ENCODE results near the gene DPYD. TPM values are rescaled to one million over a fixed set of nuclear protein-coding genes. Genes with fewer than 3 reads are reported as not detected.
A peak's percentile ranks its signal among the peaks of the same experiment; 100 is the strongest.

Gene DPYD
- total and polyA plus RNA-seq, 4 donors: 3.7 to 25.5 (median 10.6) TPM

DNA sequence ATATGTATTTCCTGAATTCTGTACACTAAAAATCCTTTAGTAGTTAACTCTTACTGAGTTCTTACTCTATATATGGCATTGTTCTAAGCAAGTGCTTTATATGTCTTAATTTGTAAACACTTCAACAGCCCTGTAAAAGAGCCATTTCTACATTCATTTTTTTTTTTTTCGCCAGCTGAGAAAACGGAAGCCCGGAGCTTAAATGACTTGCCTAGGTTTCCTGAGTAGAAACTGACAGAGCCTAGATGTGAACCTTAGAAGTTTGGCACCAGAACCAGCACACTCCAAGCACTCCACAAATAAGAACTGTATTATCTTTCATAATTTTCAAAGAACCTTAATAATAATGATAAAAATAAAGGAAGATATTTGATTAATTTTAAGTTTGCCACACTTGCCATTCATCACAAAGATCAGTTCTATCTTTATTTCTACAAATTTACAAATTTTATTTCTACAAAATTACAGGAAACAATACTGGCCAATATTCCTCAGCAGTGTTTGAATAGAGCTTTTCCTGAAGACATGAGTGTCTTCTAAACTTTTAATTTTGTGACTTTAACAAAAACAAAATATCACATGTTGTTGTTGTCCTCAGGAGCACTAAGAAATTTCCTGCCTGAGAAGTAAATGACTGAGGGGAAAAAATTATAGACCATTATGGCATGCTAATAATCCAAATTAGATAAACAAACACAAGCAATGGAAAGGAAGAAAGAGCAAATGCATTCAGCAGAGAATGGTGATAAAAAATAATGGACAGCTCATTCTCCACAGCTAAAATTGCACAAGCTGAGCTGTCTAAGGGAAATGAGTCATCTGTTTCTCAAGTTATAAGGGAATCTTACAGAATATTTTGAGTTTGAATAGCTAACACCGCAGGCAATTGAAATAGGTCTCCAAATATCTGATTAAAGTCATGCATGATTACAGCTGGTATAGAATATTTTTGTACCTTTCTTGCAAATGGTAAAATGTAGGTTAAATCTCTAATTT lies 71.2 kb downstream of the DPYD start:
- DNase-seq (ENCODE audit: low read depth in 4 of 6, low spot score in 6 of 6): peak in 1 of 6 donors; percentile 79
- no peak overlapping the region for H3K27ac ChIP-seq (ENCODE audit: low read depth, low read length)
- WGBS (ENCODE audit: insufficient coverage): no CpG with 5 or more reads among the region's 4 CpGs
- H3K36me3 ChIP-seq (ENCODE audit: control insufficient read depth, insufficient read depth, low read length): no peaks in the 10 kb centered on the region
- no peak overlapping the region for H3K4me3 ChIP-seq (ENCODE audit: low read depth, low read length)
- H3K4me1 ChIP-seq (ENCODE audit: control insufficient read depth, insufficient read depth, low read length): no peaks in the 10 kb centered on the region
- no peaks in the 10 kb centered on the region for H3K27me3 ChIP-seq (ENCODE audit: control insufficient read depth, insufficient read depth, low read length)
- H3K9me3 ChIP-seq (ENCODE audit: control insufficient read depth, insufficient read depth, low read length): peaks cover 7% of the 10 kb centered on the region

DNA sequence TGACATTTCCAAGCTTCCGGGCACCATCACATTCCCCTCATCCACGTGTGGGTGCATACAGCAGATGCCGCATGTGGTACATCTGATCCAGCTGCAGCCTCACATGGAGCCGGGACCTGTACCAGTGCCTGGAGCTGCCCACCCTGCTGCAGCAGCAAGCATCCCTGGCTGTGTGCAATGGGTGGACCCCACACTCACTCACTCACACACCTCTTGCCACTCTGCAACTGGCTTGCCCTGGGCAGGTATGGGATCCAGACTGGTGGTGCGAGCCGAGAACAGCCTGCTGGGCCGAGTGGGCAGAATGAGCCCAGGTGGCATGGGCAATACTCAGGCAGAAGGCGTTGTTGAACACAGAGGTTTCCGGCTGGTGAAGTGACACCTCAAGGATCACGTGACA lies 75.0 kb downstream of the DPYD start:
- H3K27me3 ChIP-seq (ENCODE audit: control insufficient read depth, insufficient read depth, low read length): no peaks in the 10 kb centered on the region
- H3K27ac ChIP-seq (ENCODE audit: low read depth, low read length): no peak overlapping the region
- no peak for DNase-seq (ENCODE audit: low read depth in 4 of 6, low spot score in 6 of 6)
- no peaks in the 10 kb centered on the region for H3K4me1 ChIP-seq (ENCODE audit: control insufficient read depth, insufficient read depth, low read length)
- H3K9me3 ChIP-seq (ENCODE audit: control insufficient read depth, insufficient read depth, low read length): peaks cover 7% of the 10 kb centered on the region
- 98% methylated on average over 10 of the region's 10 CpGs for WGBS (ENCODE audit: insufficient coverage)
- H3K4me3 ChIP-seq (ENCODE audit: low read depth, low read length): no peak overlapping the region
- H3K36me3 ChIP-seq (ENCODE audit: control insufficient read depth, insufficient read depth, low read length): no peaks in the 10 kb centered on the region

DNA sequence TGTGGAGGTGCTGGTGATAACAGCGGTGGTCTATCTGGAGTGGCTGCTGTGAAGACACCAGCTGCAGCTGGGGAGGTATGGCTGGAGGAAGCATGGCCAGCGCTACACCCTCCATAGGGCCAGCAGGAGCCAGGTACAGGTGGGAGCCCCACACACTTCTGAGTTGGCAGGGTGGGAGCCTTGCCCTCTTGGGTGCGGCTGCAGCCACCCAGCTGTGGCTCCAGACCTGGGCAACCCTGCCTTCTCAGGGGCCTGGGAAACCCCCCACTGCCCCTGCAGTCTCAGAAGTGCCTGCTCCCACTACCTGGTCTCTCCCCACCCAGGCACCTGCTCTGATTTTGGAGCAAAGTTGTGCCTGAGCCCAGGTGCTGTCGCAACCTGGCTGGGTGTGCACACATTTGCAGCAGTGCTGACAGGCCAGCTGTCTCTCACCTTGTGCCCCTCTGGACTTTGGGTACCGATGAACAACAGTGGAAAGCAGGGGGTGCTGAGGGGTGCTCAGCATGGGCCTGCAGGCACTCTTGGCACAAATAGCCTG lies 76.2 kb downstream of the DPYD start:
- WGBS (ENCODE audit: insufficient coverage): 100% methylated on average over 5 of the region's 5 CpGs
- H3K9me3 ChIP-seq (ENCODE audit: control insufficient read depth, insufficient read depth, low read length): peaks cover 7% of the 10 kb centered on the region
- DNase-seq (ENCODE audit: low read depth in 4 of 6, low spot score in 6 of 6): no peak
- H3K4me3 ChIP-seq (ENCODE audit: low read depth, low read length): no peak overlapping the region
- H3K36me3 ChIP-seq (ENCODE audit: control insufficient read depth, insufficient read depth, low read length): no peaks in the 10 kb centered on the region
- H3K27ac ChIP-seq (ENCODE audit: low read depth, low read length): no peak overlapping the region
- H3K27me3 ChIP-seq (ENCODE audit: control insufficient read depth, insufficient read depth, low read length): no peaks in the 10 kb centered on the region
- H3K4me1 ChIP-seq (ENCODE audit: control insufficient read depth, insufficient read depth, low read length): no peaks in the 10 kb centered on the region

DNA sequence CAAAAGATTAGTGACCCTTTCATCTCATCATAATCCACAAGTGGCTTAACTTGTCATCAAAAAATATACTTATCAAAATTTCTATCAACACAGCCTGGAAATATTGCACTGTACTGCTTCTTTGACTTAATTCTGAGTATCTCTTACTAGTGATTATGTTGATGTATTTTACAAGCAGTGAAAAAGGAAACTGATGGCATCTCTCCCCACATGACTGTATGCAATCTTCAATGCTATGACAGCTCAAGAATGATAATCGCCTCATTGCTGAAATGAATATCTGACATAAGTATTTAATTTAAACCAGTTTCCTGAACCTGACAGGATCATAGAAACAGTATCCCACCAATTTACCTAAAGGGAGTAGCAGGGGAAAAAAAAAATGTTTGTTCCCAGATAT lies 79.5 kb downstream of the DPYD start:
- no peaks in the 10 kb centered on the region for H3K27me3 ChIP-seq (ENCODE audit: control insufficient read depth, insufficient read depth, low read length)
- no CpG with 5 or more reads among the region's 1 CpG for WGBS (ENCODE audit: insufficient coverage)
- DNase-seq (ENCODE audit: low read depth in 4 of 6, low spot score in 6 of 6): no peak
- H3K9me3 ChIP-seq (ENCODE audit: control insufficient read depth, insufficient read depth, low read length): peaks cover 7% of the 10 kb centered on the region
- H3K27ac ChIP-seq (ENCODE audit: low read depth, low read length): no peak overlapping the region
- H3K4me1 ChIP-seq (ENCODE audit: control insufficient read depth, insufficient read depth, low read length): no peaks in the 10 kb centered on the region
- no peak overlapping the region for H3K4me3 ChIP-seq (ENCODE audit: low read depth, low read length)
- no peaks in the 10 kb centered on the region for H3K36me3 ChIP-seq (ENCODE audit: control insufficient read depth, insufficient read depth, low read length)

DNA sequence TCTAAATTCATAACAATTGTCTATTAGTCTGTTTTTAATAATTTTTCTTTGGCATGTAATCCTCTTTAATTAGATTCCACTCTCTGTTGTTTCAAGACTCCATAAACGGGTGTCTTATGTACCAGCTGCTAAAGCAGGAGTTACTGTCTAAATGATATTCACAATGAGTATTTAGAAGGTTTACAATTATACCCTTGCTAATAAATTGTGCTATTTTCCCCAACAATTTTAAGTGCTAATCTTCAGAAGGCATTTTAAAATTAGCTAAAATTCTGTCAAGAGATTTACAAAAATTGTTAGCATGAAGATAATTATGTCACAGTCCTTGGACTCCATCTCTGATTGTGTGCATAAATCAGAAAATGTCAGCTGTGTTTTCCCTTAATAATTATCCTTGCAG lies 83.7 kb downstream of the DPYD start:
- Histone ChIP-seq H3K36me3 (ENCODE audit: control insufficient read depth, insufficient read depth, low read length) (no peaks in the 10 kb centered on the region), H3K9me3 (ENCODE audit: control insufficient read depth, insufficient read depth, low read length) (no peaks in the 10 kb centered on the region), H3K27me3 (ENCODE audit: control insufficient read depth, insufficient read depth, low read length) (no peaks in the 10 kb centered on the region), H3K27ac (ENCODE audit: low read depth, low read length) (no peak overlapping the region), H3K4me1 (ENCODE audit: control insufficient read depth, insufficient read depth, low read length) (no peaks in the 10 kb centered on the region), H3K4me3 (ENCODE audit: low read depth, low read length) (no peak overlapping the region)
- DNase-seq (ENCODE audit: low read depth in 4 of 6, low spot score in 6 of 6): peak in 2 of 6 donors; percentile 34 to 85
- WGBS (ENCODE audit: insufficient coverage): no CpG with 5 or more reads among the region's 1 CpG

GRCh38 chr1:97834899-97835298 lies 85.9 kb downstream of the DPYD start:
- peak in 1 of 6 donors; percentile 52 for DNase-seq (ENCODE audit: low read depth in 4 of 6, low spot score in 6 of 6)
- H3K27ac ChIP-seq (ENCODE audit: low read depth, low read length): no peak overlapping the region

GRCh38 chr1:97833881-97834280 lies 87.0 kb downstream of the DPYD start:
- Histone ChIP-seq H3K4me3 (ENCODE audit: low read depth, low read length) (no peak overlapping the region), H3K4me1 (ENCODE audit: control insufficient read depth, insufficient read depth, low read length) (no peaks in the 10 kb centered on the region), H3K27ac (ENCODE audit: low read depth, low read length) (no peak overlapping the region), H3K36me3 (ENCODE audit: control insufficient read depth, insufficient read depth, low read length) (no peaks in the 10 kb centered on the region), H3K9me3 (ENCODE audit: control insufficient read depth, insufficient read depth, low read length) (no peaks in the 10 kb centered on the region), H3K27me3 (ENCODE audit: control insufficient read depth, insufficient read depth, low read length) (no peaks in the 10 kb centered on the region)
- no peak for DNase-seq (ENCODE audit: low read depth in 4 of 6, low spot score in 6 of 6)
- WGBS (ENCODE audit: insufficient coverage): no CpG with 5 or more reads among the region's 2 CpGs

More at GRCh38 chr1:97834899-97835298, 85.9 kb downstream of the DPYD start:
- H3K4me3 ChIP-seq (ENCODE audit: low read depth, low read length): no peak overlapping the region
- H3K27me3 ChIP-seq (ENCODE audit: control insufficient read depth, insufficient read depth, low read length): no peaks in the 10 kb centered on the region
- no peaks in the 10 kb centered on the region for H3K36me3 ChIP-seq (ENCODE audit: control insufficient read depth, insufficient read depth, low read length)
- H3K4me1 ChIP-seq (ENCODE audit: control insufficient read depth, insufficient read depth, low read length): no peaks in the 10 kb centered on the region
- no peaks in the 10 kb centered on the region for H3K9me3 ChIP-seq (ENCODE audit: control insufficient read depth, insufficient read depth, low read length)

GRCh38 chr1:97832481-97832880 lies 88.4 kb downstream of the DPYD start:
- no peaks in the 10 kb centered on the region for H3K36me3 ChIP-seq (ENCODE audit: control insufficient read depth, insufficient read depth, low read length)
- H3K27me3 ChIP-seq (ENCODE audit: control insufficient read depth, insufficient read depth, low read length): no peaks in the 10 kb centered on the region
- WGBS (ENCODE audit: insufficient coverage): no CpG with 5 or more reads among the region's 1 CpG
- H3K4me3 ChIP-seq (ENCODE audit: low read depth, low read length): no peak overlapping the region
- no peak overlapping the region for H3K27ac ChIP-seq (ENCODE audit: low read depth, low read length)
- H3K4me1 ChIP-seq (ENCODE audit: control insufficient read depth, insufficient read depth, low read length): no peaks in the 10 kb centered on the region
- peak in 2 of 6 donors; percentile 70 to 80 for DNase-seq (ENCODE audit: low read depth in 4 of 6, low spot score in 6 of 6)
- H3K9me3 ChIP-seq (ENCODE audit: control insufficient read depth, insufficient read depth, low read length): no peaks in the 10 kb centered on the region

- Histone ChIP-seq H3K36me3 (ENCODE audit: control insufficient read depth, insufficient read depth, low read length) (no peaks in the 10 kb centered on the region), H3K9me3 (ENCODE audit: control insufficient read depth, insufficient read depth, low read length) (no peaks in the 10 kb centered on the region), H3K27me3 (ENCODE audit: control insufficient read depth, insufficient read depth, low read length) (no peaks in the 10 kb centered on the region), H3K27ac (ENCODE audit: low read depth, low read length) (no peak overlapping the region), H3K4me1 (ENCODE audit: control insufficient read depth, insufficient read depth, low read length) (no peaks in the 10 kb centered on the region), H3K4me3 (ENCODE audit: low read depth, low read length) (no peak overlapping the region)
- no CpG with 5 or more reads among the region's 3 CpGs for WGBS (ENCODE audit: insufficient coverage)
- peak in 2 of 6 donors; percentile 23 to 82 for DNase-seq (ENCODE audit: low read depth in 4 of 6, low spot score in 6 of 6)
These were observed 92.9 kb downstream of the DPYD start for GRCh38 chr1:97827887-97828286.

GRCh38 chr1:97826820-97827219 lies 94.0 kb downstream of the DPYD start:
- Histone ChIP-seq H3K36me3 (ENCODE audit: control insufficient read depth, insufficient read depth, low read length) (no peaks in the 10 kb centered on the region), H3K4me1 (ENCODE audit: control insufficient read depth, insufficient read depth, low read length) (no peaks in the 10 kb centered on the region), H3K27ac (ENCODE audit: low read depth, low read length) (no peak overlapping the region), H3K27me3 (ENCODE audit: control insufficient read depth, insufficient read depth, low read length) (no peaks in the 10 kb centered on the region), H3K4me3 (ENCODE audit: low read depth, low read length) (no peak overlapping the region), H3K9me3 (ENCODE audit: control insufficient read depth, insufficient read depth, low read length) (no peaks in the 10 kb centered on the region)
- DNase-seq (ENCODE audit: low read depth in 4 of 6, low spot score in 6 of 6): peak in 1 of 6 donors; percentile 92
